ENCODE data around the gene EXD2.

DNA sequence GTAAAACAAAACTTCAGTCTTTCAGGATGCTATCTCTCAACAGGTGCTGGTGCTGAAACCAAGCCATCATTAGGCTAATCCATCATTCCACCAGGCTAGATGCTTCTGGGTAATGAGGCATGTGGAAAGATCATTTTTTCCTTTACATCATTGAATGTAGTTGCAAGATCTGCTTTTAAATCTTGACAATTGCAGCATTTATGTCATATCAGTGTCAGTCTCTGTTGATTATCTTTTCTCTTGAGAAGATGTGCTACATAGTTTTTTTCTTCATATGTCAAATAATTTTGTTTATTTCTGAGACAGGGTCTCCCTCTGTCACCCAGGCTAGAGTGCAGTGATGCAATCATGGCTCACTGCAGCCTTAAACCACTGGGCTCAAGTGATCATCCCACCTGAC, 16.2 kb upstream of the EXD2 start:
- TF ChIP-seq POLR2A (IDR thresholded peaks at IDR 0.05): no peak
- TF ChIP-seq, protein P1, sequence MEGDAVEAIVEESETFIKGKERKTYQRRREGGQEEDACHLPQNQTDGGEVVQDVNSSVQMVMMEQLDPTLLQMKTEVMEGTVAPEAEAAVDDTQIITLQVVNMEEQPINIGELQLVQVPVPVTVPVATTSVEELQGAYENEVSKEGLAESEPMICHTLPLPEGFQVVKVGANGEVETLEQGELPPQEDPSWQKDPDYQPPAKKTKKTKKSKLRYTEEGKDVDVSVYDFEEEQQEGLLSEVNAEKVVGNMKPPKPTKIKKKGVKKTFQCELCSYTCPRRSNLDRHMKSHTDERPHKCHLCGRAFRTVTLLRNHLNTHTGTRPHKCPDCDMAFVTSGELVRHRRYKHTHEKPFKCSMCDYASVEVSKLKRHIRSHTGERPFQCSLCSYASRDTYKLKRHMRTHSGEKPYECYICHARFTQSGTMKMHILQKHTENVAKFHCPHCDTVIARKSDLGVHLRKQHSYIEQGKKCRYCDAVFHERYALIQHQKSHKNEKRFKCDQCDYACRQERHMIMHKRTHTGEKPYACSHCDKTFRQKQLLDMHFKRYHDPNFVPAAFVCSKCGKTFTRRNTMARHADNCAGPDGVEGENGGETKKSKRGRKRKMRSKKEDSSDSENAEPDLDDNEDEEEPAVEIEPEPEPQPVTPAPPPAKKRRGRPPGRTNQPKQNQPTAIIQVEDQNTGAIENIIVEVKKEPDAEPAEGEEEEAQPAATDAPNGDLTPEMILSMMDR (IDR thresholded peaks at IDR 0.05 in 8 of 11, conservative IDR thresholded peaks at IDR 0.05 in 3 of 11): no peak
- TF ChIP-seq POLR2AphosphoS5 (IDR thresholded peaks at IDR 0.05): no peak
